ENCODE results near the gene ACP7.

GRCh38 chr19:39082745-39083598, 1.2 kb upstream of the ACP7 start:
- TF ChIP-seq EZH2 (IDR thresholded peaks at IDR 0.05; ENCODE audit: low read depth, low read length, severe bottlenecking) (peak; percentile 21), GTF2F1 (IDR thresholded peaks at IDR 0.05; ENCODE audit: borderline replicate concordance, low read depth, low read length) (no peak), CBX5 (IDR thresholded peaks at IDR 0.05; ENCODE audit: low read depth, low read length) (no peak), USF2 (IDR thresholded peaks at IDR 0.05; ENCODE audit: low read length) (no peak), CTCF (IDR thresholded peaks at IDR 0.05; ENCODE audit: control extremely low read depth in 1 of 3, insufficient read depth in 1 of 3, low read depth in 1 of 3, low read length in 3 of 3) (no peak), BCL11A (IDR thresholded peaks at IDR 0.05; ENCODE audit: low read depth in 2 of 2, low read length in 2 of 2) (no peak), CREB1 (IDR thresholded peaks at IDR 0.05) (no peak), TAF7 (optimal IDR thresholded peaks at IDR 0.05; ENCODE audit: borderline replicate concordance, low read depth, low read length) (no peak), GABPA (IDR thresholded peaks at IDR 0.05; ENCODE audit: borderline replicate concordance, insufficient read depth, low read length) (no peak), POLR2A (IDR thresholded peaks at IDR 0.05; ENCODE audit: control extremely low read depth in 1 of 2, low read depth in 2 of 2, low read length in 2 of 2) (no peak), RAD21 (IDR thresholded peaks at IDR 0.05 in 1 of 2, conservative IDR thresholded peaks at IDR 0.05 in 1 of 2; ENCODE audit: low read depth in 2 of 2, low read length in 2 of 2) (no peak), YY1 (IDR thresholded peaks at IDR 0.05; ENCODE audit: low read depth, low read length) (no peak), TAF1 (IDR thresholded peaks at IDR 0.05; ENCODE audit: low read depth, low read length) (no peak)
